ENCODE data around the gene UBXN1.

The UBXN1 gene

GRCh38 chr11:62671608-62672389 lies 7.1 kb downstream of the UBXN1 start, which contains the start of the genes LBHD1 and UQCC3:
Gene LBHD1 (minus strand): TSS chr11:62672267. CDS start chr11:62670031, 2,236 bp downstream.
Gene UQCC3 (plus strand): TSS chr11:62671673. CDS start chr11:62671746, 73 bp downstream.
- Histone ChIP-seq H3K4me2 (ENCODE audit: low read depth, low read length, poor library complexity, severe bottlenecking) (peak within 1 kb of the TSS; percentile 91), H3K27me3 (ENCODE audit: low read length) (no peaks in the 10 kb centered on the region), H3F3A (ENCODE audit: insufficient read depth) (peaks cover 49% of the 10 kb centered on the region), H3K27ac (ENCODE audit: low read depth, low read length) (peak within 1 kb of the TSS; percentile 79), H4K20me1 (ENCODE audit: low read depth, low read length) (no peaks in the 10 kb centered on the region), H2AFZ (ENCODE audit: low read depth, low read length, severe bottlenecking) (peak within 1 kb of the TSS; percentile 68), H3K79me2 (ENCODE audit: insufficient read depth, low read length) (peaks cover 42% of the 10 kb centered on the region), H3K36me3 (ENCODE audit: low read length) (no peaks in the 10 kb centered on the region), H3K4me3 (ENCODE audit: insufficient read depth, low read length, poor library complexity, severe bottlenecking) (peak within 1 kb of the TSS; percentile 69), H3K9me2 (replicated peaks; ENCODE audit: insufficient read depth, low read length) (no peaks in the 10 kb centered on the region), H3K9ac (ENCODE audit: low read length) (peak within 1 kb of the TSS; percentile 81), H3K9me3 (ENCODE audit: insufficient read depth, low read length) (no peaks in the 10 kb centered on the region)
- TF ChIP-seq CTCF (IDR thresholded peaks at IDR 0.05; ENCODE audit: insufficient read depth, low read length, poor library complexity, severe bottlenecking) (no peak), EZH2phosphoT487 (conservative IDR thresholded peaks at IDR 0.05; ENCODE audit: low read length) (no peak)

DNA sequence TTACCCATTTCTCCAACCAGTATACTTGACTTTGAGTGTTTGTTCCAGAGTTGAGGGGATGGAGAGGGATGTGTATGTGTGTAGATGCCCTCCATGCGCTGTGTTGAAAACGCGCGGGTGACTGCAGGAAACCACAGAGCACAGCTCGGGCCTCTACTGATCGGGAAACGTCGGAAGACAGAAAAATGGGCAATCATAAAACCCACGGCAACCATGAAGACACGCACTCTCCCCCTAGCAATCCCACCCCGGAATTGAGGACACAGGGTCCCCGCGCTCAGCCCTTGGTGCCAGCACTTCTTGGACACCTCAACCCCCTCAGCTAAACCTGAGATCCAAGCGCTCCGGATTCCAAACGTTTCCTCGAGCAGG lies 7.7 kb downstream of the UBXN1 start:
- H3K27ac ChIP-seq (ENCODE audit: low read depth, low read length): peak overlapping the region; percentile 79
- H3F3A ChIP-seq (ENCODE audit: insufficient read depth): peaks cover 55% of the 10 kb centered on the region

DNA sequence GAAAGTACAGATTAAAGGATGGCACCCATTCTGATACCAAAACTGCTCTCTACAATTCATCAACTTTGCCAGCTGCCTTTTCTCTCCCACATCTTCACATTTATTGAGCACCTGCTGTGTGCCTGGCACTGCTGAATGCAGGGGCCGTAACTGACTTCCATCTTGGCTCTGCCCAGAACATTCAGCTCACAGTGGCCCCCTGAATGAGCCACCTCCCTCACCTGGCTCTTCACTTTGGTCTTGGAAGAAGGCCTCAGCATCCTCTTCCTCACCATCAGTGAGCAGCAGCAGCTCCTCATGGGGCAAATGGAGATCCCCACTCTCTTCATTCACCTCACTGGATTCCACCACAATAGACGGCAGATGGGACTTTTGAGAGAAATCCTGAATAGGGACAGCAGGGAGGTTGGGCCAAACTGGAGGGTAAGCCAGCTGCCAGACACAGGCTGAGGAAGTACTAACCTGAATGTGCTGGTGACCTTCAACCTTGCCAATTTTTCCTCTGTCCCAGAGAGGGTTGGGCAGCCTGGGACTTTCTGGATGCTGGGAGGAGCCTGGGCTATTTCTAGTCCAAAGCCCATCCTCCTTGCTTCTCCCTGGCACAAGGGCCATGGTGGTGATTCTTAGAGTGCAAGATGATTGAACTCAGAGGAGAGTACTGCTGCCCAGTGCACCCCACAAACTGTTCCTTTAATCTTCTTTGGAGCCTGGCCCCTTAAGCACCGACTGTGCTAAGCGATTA lies 9.3 kb downstream of the UBXN1 start:
- Histone ChIP-seq H4K20me1 (ENCODE audit: low read depth, low read length) (no peaks in the 10 kb centered on the region), H3K27ac (ENCODE audit: low read depth, low read length) (peak overlapping the region; percentile 41), H3K9me3 (ENCODE audit: insufficient read depth, low read length) (no peaks in the 10 kb centered on the region), H3K79me2 (ENCODE audit: insufficient read depth, low read length) (peaks cover 61% of the 10 kb centered on the region), H2AFZ (ENCODE audit: low read depth, low read length, severe bottlenecking) (no peak overlapping the region), H3F3A (ENCODE audit: insufficient read depth) (peaks cover 63% of the 10 kb centered on the region), H3K9ac (ENCODE audit: low read length) (0 out of 2 replicates have a peak overlapping the region, but pooled peaks have one; percentile 81), H3K4me2 (ENCODE audit: low read depth, low read length, poor library complexity, severe bottlenecking) (peak overlapping the region; percentile 91), H3K36me3 (ENCODE audit: low read length) (peaks cover 8% of the 10 kb centered on the region; the same call in 1 of the 2 replicates), H3K9me2 (replicated peaks; ENCODE audit: insufficient read depth, low read length) (no peaks in the 10 kb centered on the region), H3K27me3 (ENCODE audit: low read length) (no peaks in the 10 kb centered on the region), H3K4me3 (ENCODE audit: insufficient read depth, low read length, poor library complexity, severe bottlenecking) (no peak overlapping the region)
- TF ChIP-seq EZH2phosphoT487 (conservative IDR thresholded peaks at IDR 0.05; ENCODE audit: low read length): no peak
- no peak for TF ChIP-seq CTCF (IDR thresholded peaks at IDR 0.05; ENCODE audit: insufficient read depth, low read length, poor library complexity, severe bottlenecking)

More for the DNA sequence above, 7.7 kb downstream of the UBXN1 start:
- Histone ChIP-seq H3K36me3 (ENCODE audit: low read length) (peaks cover 3% of the 10 kb centered on the region; the same call in 1 of the 2 replicates), H3K9me2 (replicated peaks; ENCODE audit: insufficient read depth, low read length) (no peaks in the 10 kb centered on the region), H3K9me3 (ENCODE audit: insufficient read depth, low read length) (no peaks in the 10 kb centered on the region), H4K20me1 (ENCODE audit: low read depth, low read length) (no peaks in the 10 kb centered on the region), H2AFZ (ENCODE audit: low read depth, low read length, severe bottlenecking) (peak overlapping the region; percentile 68), H3K9ac (ENCODE audit: low read length) (peak overlapping the region; percentile 81), H3K4me2 (ENCODE audit: low read depth, low read length, poor library complexity, severe bottlenecking) (peak overlapping the region; percentile 91), H3K27me3 (ENCODE audit: low read length) (no peaks in the 10 kb centered on the region), H3K4me3 (ENCODE audit: insufficient read depth, low read length, poor library complexity, severe bottlenecking) (peak overlapping the region; percentile 69), H3K79me2 (ENCODE audit: insufficient read depth, low read length) (peaks cover 48% of the 10 kb centered on the region)
- TF ChIP-seq EZH2phosphoT487 (conservative IDR thresholded peaks at IDR 0.05; ENCODE audit: low read length) (no peak), CTCF (IDR thresholded peaks at IDR 0.05; ENCODE audit: insufficient read depth, low read length, poor library complexity, severe bottlenecking) (no peak)
